ENCODE measurements around the gene SEMA5B. TPM values are rescaled to one million over a fixed set of nuclear protein-coding genes. Genes with fewer than 3 reads are reported as not detected.

The SEMA5B gene
- total RNA-seq, 1 experiment from 2014 or later: not detected

DNA sequence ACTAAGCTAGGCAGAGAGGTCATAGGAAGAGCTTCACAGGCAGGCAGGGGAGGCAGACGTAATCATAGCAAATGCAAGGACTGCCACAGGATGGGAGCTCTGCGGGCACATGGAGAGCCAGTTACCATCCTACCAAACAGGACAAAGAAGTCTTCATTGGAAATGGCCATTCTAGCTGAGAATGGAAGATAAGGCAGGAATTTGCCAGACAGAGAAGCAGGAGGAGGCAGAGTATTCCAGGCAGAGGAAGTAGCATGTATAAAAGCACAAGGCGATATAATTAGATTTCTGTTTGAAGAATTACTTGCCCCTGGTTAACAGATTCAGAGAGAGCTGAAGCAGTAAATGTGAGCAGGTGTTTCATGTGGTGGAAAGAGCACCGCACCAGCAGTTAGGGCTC is 3.5 kb upstream of the SEMA5B start:
- H3K4me1 Mint-ChIP-seq (ENCODE audit: low read depth, unreplicated experiment): peaks cover 9% of the 10 kb centered on the region
- TF ChIP-seq, protein P1, sequence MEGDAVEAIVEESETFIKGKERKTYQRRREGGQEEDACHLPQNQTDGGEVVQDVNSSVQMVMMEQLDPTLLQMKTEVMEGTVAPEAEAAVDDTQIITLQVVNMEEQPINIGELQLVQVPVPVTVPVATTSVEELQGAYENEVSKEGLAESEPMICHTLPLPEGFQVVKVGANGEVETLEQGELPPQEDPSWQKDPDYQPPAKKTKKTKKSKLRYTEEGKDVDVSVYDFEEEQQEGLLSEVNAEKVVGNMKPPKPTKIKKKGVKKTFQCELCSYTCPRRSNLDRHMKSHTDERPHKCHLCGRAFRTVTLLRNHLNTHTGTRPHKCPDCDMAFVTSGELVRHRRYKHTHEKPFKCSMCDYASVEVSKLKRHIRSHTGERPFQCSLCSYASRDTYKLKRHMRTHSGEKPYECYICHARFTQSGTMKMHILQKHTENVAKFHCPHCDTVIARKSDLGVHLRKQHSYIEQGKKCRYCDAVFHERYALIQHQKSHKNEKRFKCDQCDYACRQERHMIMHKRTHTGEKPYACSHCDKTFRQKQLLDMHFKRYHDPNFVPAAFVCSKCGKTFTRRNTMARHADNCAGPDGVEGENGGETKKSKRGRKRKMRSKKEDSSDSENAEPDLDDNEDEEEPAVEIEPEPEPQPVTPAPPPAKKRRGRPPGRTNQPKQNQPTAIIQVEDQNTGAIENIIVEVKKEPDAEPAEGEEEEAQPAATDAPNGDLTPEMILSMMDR (IDR thresholded peaks at IDR 0.05; ENCODE audit: unreplicated experiment): no peak
- no peaks in the 10 kb centered on the region for H3K36me3 Mint-ChIP-seq (ENCODE audit: insufficient read depth, unreplicated experiment)
- no peaks in the 10 kb centered on the region for H3K9me3 Mint-ChIP-seq (ENCODE audit: low read depth, unreplicated experiment)
- no peak overlapping the region for H3K27ac Mint-ChIP-seq (ENCODE audit: unreplicated experiment)
- H3K4me3 Mint-ChIP-seq (ENCODE audit: low read depth, unreplicated experiment): no peak overlapping the region
- peaks cover 34% of the 10 kb centered on the region for H3K27me3 Mint-ChIP-seq (ENCODE audit: unreplicated experiment)
- CTCF ChIA-PET: interaction anchor here (0.9 kb wide), 2 partner anchors 36 to 276 kb away, joined by 3 to 4 read pairs; no protein-coding TSS in a partner anchor
- intact Hi-C loops (cut with micrococcal nuclease; ENCODE audit: unreplicated experiment): no loop called here
- BruUV-seq (replicated peaks): no TSS peak
- DNase-seq: no peak

DNA sequence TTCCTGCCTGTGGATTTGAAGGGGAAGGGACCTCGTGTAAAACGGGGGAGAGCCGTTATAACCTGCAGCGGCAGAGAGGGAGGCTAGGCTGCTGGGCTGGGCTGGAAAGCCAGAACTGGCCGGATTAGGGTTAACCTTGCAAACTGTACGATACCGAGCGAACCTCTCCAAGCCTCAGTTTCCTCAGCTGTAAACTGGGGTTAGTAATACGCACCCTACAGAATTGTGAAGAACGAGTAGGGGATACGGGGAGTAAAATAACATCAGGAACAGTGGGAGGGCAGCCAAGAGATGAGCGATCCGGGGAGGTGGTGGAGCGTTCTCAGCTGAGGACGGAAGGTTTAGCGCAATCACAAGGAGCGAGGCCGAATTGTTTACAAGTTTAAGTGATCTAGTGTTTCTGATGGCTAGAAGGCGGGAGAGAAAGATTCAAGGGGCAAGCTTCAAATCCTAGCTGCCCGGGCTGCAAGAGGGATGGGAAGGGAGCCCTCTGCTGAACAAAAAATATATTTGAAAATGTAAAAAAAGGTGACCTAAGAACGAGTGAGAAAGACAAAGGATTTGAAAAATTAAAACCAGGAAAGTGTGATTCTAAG is 768 bp upstream of the SEMA5B start:
- Mint-ChIP-seq H3K36me3 (ENCODE audit: insufficient read depth, unreplicated experiment) (no peaks in the 10 kb centered on the region), H3K4me1 (ENCODE audit: low read depth, unreplicated experiment) (peaks cover 9% of the 10 kb centered on the region), H3K9me3 (ENCODE audit: low read depth, unreplicated experiment) (no peaks in the 10 kb centered on the region), H3K4me3 (ENCODE audit: low read depth, unreplicated experiment) (peak overlapping the region; percentile 69), H3K27ac (ENCODE audit: unreplicated experiment) (no peak overlapping the region), H3K27me3 (ENCODE audit: unreplicated experiment) (peaks cover 39% of the 10 kb centered on the region)
- TF ChIP-seq, protein P1 (IDR thresholded peaks at IDR 0.05; ENCODE audit: unreplicated experiment): peak; percentile 16
- CTCF ChIA-PET: interaction anchor here (0.8 to 2.3 kb wide), 6 partner anchors 9 to 273 kb away, joined by 3 to 9 read pairs (median 5); no protein-coding TSS in a partner anchor
- BruUV-seq (replicated peaks): no TSS peak
- intact Hi-C loops (cut with micrococcal nuclease; ENCODE audit: unreplicated experiment): loop anchor here (1.0 to 5.0 kb wide), 3 partner anchors 85 to 273 kb away; no protein-coding TSS in a partner anchor
- peak; percentile 22 for DNase-seq

DNA sequence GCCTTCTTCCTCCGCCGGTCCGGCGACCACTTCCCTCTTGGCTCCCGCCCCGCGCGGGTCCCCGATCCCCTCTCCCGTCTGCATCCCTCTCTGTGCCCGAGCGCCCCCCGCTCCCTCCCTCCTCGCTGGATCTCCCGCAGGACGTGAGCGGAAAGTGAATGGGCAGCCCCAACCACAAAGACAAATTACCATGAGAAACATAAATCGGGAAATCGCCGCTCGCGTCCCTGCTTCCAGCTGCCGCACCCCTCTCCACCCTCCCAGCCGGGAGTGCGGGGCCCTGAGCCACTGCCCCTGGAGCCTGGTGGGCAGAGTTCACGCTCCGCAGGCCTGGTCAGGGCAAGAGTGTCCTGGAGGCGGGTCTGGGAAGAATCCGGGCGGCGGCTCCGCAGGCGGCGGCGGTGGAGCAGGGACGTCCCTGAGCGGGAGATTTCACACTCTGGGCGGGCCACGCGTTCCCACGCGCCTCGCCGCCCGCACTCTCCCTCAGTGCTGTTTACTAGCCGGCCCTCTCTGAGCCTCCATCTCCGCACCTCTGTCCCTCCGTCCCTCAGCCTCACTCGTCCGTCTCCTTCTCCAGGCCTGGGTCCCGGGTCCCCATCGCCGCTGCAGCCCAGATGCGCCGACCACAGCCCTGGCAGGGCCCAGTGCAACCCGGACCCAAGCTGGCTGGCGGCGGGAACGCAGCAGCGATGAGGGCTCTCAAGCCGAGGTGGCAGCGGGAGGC is 835 bp downstream of the SEMA5B start:
- Mint-ChIP-seq H3K27ac (ENCODE audit: unreplicated experiment) (no peak overlapping the region), H3K4me1 (ENCODE audit: low read depth, unreplicated experiment) (peaks cover 9% of the 10 kb centered on the region), H3K27me3 (ENCODE audit: unreplicated experiment) (peaks cover 55% of the 10 kb centered on the region), H3K9me3 (ENCODE audit: low read depth, unreplicated experiment) (no peaks in the 10 kb centered on the region), H3K36me3 (ENCODE audit: insufficient read depth, unreplicated experiment) (no peaks in the 10 kb centered on the region), H3K4me3 (ENCODE audit: low read depth, unreplicated experiment) (peak overlapping the region; percentile 69)
- BruUV-seq (replicated peaks): no TSS peak
- CTCF ChIA-PET: interaction anchor here (0.6 to 2.3 kb wide), 4 partner anchors 74 to 591 kb away, joined by 3 to 9 read pairs (median 4); no protein-coding TSS in a partner anchor
- intact Hi-C loops (cut with micrococcal nuclease; ENCODE audit: unreplicated experiment): loop anchor here (5.0 kb wide), 1 partner anchor 169 kb away; no protein-coding TSS in a partner anchor
- TF ChIP-seq, protein P1 (IDR thresholded peaks at IDR 0.05; ENCODE audit: unreplicated experiment): no peak
- DNase-seq: peak; percentile 9

DNA sequence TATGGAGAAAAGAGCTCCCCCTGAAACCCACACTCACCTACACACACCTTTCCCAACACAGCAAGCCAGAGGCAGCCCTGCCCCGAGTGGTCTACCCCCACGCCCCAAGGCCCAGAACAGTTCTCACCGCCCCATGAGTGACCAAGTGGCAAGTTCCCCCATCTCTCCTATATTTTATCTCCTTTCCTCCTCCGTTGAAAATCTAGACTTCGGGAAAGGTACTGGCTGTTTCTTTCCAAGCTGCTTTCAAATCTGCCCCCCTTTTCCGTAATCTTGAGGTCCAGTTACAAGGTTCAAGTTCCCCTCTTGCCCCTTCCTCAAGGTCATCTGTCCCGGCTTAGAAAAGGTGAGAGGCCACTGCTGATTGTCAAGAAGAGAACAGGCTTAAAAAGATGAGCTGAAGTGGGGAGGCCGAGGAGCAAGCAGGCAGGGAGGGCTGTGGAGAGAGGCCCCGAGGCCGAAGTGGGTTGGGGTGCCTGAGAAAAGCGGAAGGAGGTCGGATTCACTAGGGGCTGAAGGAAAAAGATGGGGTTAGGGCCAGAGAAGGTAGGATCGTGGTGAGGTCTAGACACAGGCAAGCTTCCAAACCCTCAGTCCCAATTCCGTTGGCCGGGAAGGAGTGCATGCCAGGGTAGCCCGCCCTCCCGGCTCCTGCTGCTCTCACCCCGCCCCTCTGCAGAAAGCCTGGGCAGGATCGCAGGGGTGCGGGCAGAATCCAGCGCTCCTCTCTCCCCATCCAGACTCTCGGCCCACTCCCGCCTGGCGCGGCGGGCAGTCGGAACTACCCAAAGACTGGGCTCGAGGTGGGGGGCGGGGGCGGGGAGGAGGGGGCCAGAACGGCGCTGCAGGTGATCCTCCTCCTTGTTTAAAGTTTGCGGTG is 1.7 kb downstream of the SEMA5B start:
- Mint-ChIP-seq H3K27me3 (ENCODE audit: unreplicated experiment) (peaks cover 64% of the 10 kb centered on the region), H3K9me3 (ENCODE audit: low read depth, unreplicated experiment) (no peaks in the 10 kb centered on the region), H3K4me3 (ENCODE audit: low read depth, unreplicated experiment) (peak overlapping the region; percentile 69), H3K36me3 (ENCODE audit: insufficient read depth, unreplicated experiment) (no peaks in the 10 kb centered on the region), H3K4me1 (ENCODE audit: low read depth, unreplicated experiment) (peaks cover 9% of the 10 kb centered on the region), H3K27ac (ENCODE audit: unreplicated experiment) (no peak overlapping the region)
- TF ChIP-seq, protein P1 (IDR thresholded peaks at IDR 0.05; ENCODE audit: unreplicated experiment): no peak
- BruUV-seq (replicated peaks): no TSS peak
- intact Hi-C loops (cut with micrococcal nuclease; ENCODE audit: unreplicated experiment): loop anchor here (5.0 kb wide), 1 partner anchor 169 kb away; no protein-coding TSS in a partner anchor
- peak; percentile 3 for DNase-seq
- CTCF ChIA-PET: interaction anchor here (1.0 kb wide), 1 partner anchor 11 kb away, joined by 4 read pairs; no protein-coding TSS in a partner anchor

Measured in Calu3 (cell line).